K562 (cell line): ENCODE results near the gene AOC3. TPM values are rescaled to one million over a fixed set of nuclear protein-coding genes. Genes with fewer than 3 reads are reported as not detected.

ENCODE experiments used
- ATAC-seq: fragments of 200-7000 bp; cut with Tn5 transposase; 3 replicates; pipeline ENCODE4 v1.9.1; 2020; ENCODE audit warnings: moderate library complexity
- BruUV-seq: library from RNA; stranded (reverse); fragments of 400-500 nt; replicated peaks from 2 replicates; lab custom pipeline; 2021; lab: Mats Ljungman, UMichigan
- CTCF ChIA-PET: fragments of 300-600 bp; formaldehyde crosslinking; extraction: SDS; loops from one replicate; lab custom pipeline; 2021; ENCODE audit warnings: low intra/inter-chr PET ratio; lab: Yijun Ruan, JAX
- POLR2A ChIA-PET: fragments of 300-600, 350-650 bp; sonication (Branson Sonifier 250); formaldehyde crosslinking; extraction: SDS; loops from one replicate; lab custom pipeline; 2021; ENCODE audit warnings: antibody characterized with exemption, inconsistent platforms; lab: Yijun Ruan, JAX
- DNase-seq, 4 experiments: peaks; one replicate each; pipeline versions ENCODE4 v3.0.0 to v3.0.0-alpha.2; 2011 to 2018; ENCODE audit warnings: low spot score in 3 of 4, mixed read lengths in 3 of 4; ENCODE audit errors: extremely low read depth in 1 of 4
- FAIRE-seq: peaks from 2 replicates; lab custom pipeline; 2011; peaks lifted over from hg19 to GRCh38; lab: Jason Lieb, UNC
- H2AFZ ChIP-seq: 2 replicates; pipeline ENCODE4 v1.6.0; 2011; ENCODE audit warnings: low read depth, low read length, control low read depth, inconsistent platforms
- H3K27ac ChIP-seq: fragments of 200-600 bp; 3 replicates; pipeline ENCODE4 v1.8.0; 2011; ENCODE audit warnings: low read depth, mild to moderate bottlenecking, control low read depth, inconsistent platforms, low read length, moderate library complexity, mixed read lengths; ENCODE audit errors: extremely low read depth
- H3K27me3 ChIP-seq, 2 experiments: fragments of 300-600 bp in 1 of 2; 2 replicates in 1 of 2; 3 replicates in 1 of 2; pipeline versions ENCODE4 v1.6.0 to v1.8.0; 2011; ENCODE audit warnings: inconsistent platforms in 2 of 2, low read length in 2 of 2, mild to moderate bottlenecking in 1 of 2, mixed read lengths in 1 of 2, moderate library complexity in 1 of 2; ENCODE audit not compliant: control insufficient read depth in 2 of 2, insufficient read depth in 2 of 2
- H3K36me3 ChIP-seq: fragments of 300-600 bp; 3 replicates; pipeline ENCODE4 v1.8.0; 2011; ENCODE audit warnings: mild to moderate bottlenecking, low read length, inconsistent platforms; ENCODE audit not compliant: control insufficient read depth, insufficient read depth
- H3K4me1 ChIP-seq, 2 experiments: fragments of 200-600 bp in 1 of 2; replicated peaks in 1 of 2; 2 replicates in 1 of 2; 3 replicates in 1 of 2; pipeline versions ENCODE4 v1.5.1 to v1.8.0; 2011; ENCODE audit warnings: inconsistent platforms in 2 of 2, low read length in 2 of 2, mild to moderate bottlenecking in 1 of 2, mixed read lengths in 1 of 2, moderate library complexity in 1 of 2; ENCODE audit not compliant: control insufficient read depth in 2 of 2, insufficient read depth in 2 of 2
- H3K4me2 ChIP-seq: 2 replicates; pipeline ENCODE4 v1.6.1; 2011; ENCODE audit warnings: low read length, control low read depth, inconsistent platforms, mixed read lengths; ENCODE audit not compliant: insufficient read depth
- H3K4me3 ChIP-seq: fragments of 200-600 bp; sonication (generic), shearing (Covaris generic); 2 replicates; pipeline ENCODE4 v1.5.1; 2016; ENCODE audit warnings: control low read depth, inconsistent platforms
- H3K79me2 ChIP-seq: fragments of 200-600 bp; 3 replicates; pipeline ENCODE4 v1.8.0; 2011; ENCODE audit warnings: low read length, inconsistent platforms; ENCODE audit not compliant: control insufficient read depth, insufficient read depth
- H3K9ac ChIP-seq, 2 experiments: 2 replicates each; pipeline versions ENCODE4 v1.6.0 to v1.6.1; 2011; ENCODE audit warnings: low read depth in 2 of 2, low read length in 2 of 2, control low read depth in 1 of 2, inconsistent platforms in 1 of 2, mild to moderate bottlenecking in 1 of 2, mixed read lengths in 1 of 2; ENCODE audit not compliant: insufficient read depth in 1 of 2
- H3K9me1 ChIP-seq: one replicate; pipeline ENCODE4 v1.6.0; 2011; ENCODE audit warnings: inconsistent platforms, mild to moderate bottlenecking, low read length, moderate library complexity; ENCODE audit not compliant: control insufficient read depth, insufficient read depth
- H3K9me3 ChIP-seq: replicated peaks from 2 replicates; pipeline ENCODE4 v1.5.1; 2011; ENCODE audit warnings: low read depth, low read length, inconsistent platforms; ENCODE audit not compliant: control insufficient read depth, insufficient read depth
- H4K20me1 ChIP-seq: replicated peaks from 2 replicates; pipeline ENCODE4 v1.6.1; 2011; ENCODE audit warnings: low read length, inconsistent platforms, mixed read lengths; ENCODE audit not compliant: control insufficient read depth, insufficient read depth
- HMBOX1 ChIP-seq: sonication (generic); IDR thresholded peaks from 2 replicates; pipeline ENCODE4 v1.6.1; 2016
- IRF2 ChIP-seq: sonication (generic); formaldehyde crosslinking; IDR thresholded peaks from 2 replicates; pipeline ENCODE4 v1.8.1; 2022; ENCODE audit warnings: mild to moderate bottlenecking, missing genetic modification reagents
- KDM1A ChIP-seq, 2 experiments: fragments of 450-650 bp; IDR thresholded peaks; 2 replicates each; pipeline ENCODE4 v1.6.1; 2016; ENCODE audit warnings: mild to moderate bottlenecking in 2 of 2
- MBD1 ChIP-seq: fragments of 250-450 bp; sonication (Bioruptor Pico); IDR thresholded peaks from 2 replicates; pipeline ENCODE4 v1.8.0; 2022; ENCODE audit warnings: inconsistent platforms
- RREB1 ChIP-seq: fragments of 250-450 bp; sonication (Bioruptor Pico); IDR thresholded peaks from 2 replicates; pipeline ENCODE4 v1.4.0; 2020
- SMAD1 ChIP-seq: fragments of 150-350 bp; IDR thresholded peaks from 2 replicates; pipeline ENCODE4 v1.6.1; 2014; ENCODE audit warnings: low read length, low read depth; ENCODE audit not compliant: partially characterized antibody
- SMAD2 ChIP-seq: fragments of 150-350 bp; IDR thresholded peaks from 2 replicates; pipeline ENCODE4 v1.6.1; 2014; ENCODE audit warnings: low read depth, mild to moderate bottlenecking, low read length
- TOE1 ChIP-seq, 2 experiments: fragments of 450-650 bp in 1 of 2; sonication (generic) in 1 of 2; formaldehyde crosslinking in 1 of 2; IDR thresholded peaks; 2 replicates each; pipeline versions ENCODE4 v1.7.1 to v1.8.0; 2016 to 2022; ENCODE audit warnings: borderline replicate concordance in 2 of 2, mild to moderate bottlenecking in 2 of 2, antibody characterized with exemption in 1 of 2, inconsistent platforms in 1 of 2, low read depth in 1 of 2, missing genetic modification reagents in 1 of 2, moderate library complexity in 1 of 2
- ZNF280A ChIP-seq: fragments of 450-650 bp; IDR thresholded peaks from 2 replicates; pipeline ENCODE4 v1.6.1; 2018; ENCODE audit warnings: mild to moderate bottlenecking, low read depth; ENCODE audit not compliant: partially characterized antibody
- ZNF347 ChIP-seq: fragments of 450-650 bp; formaldehyde crosslinking; IDR thresholded peaks from 2 replicates; pipeline ENCODE4 v1.4.0; 2020; ENCODE audit warnings: low read depth, mild to moderate bottlenecking, moderate library complexity
- WGBS: fragments of 100-300 bp; shearing (Covaris generic); methylation state at CpG from one replicate; pipeline ENCODE4 v1.1.6; 2016; ENCODE audit warnings: low coverage, mixed read lengths; ENCODE audit not compliant: insufficient coverage; ENCODE audit errors: missing lambda C conversion rate; 5-methylcytosine and 5-hydroxymethylcytosine counted together
- in situ Hi-C: fragments of 300-500 bp; cut with MboI; formaldehyde crosslinking; loops from 4 replicates; pipeline ENCODE4 v1.15.0; 2018; ENCODE audit warnings: inconsistent platforms, mixed read lengths
- intact Hi-C: fragments of 100-400 bp; cut with micrococcal nuclease; formaldehyde crosslinking; loops from 2 replicates; pipeline ENCODE4 v1.14.2; 2022
- polyA plus RNA-seq, 8 experiments: library from polyadenylated mRNA; depleted of rRNA in 4 of 8; stranded (reverse) in 5 of 8; unstranded in 3 of 8; fragments of >200 nt; fragmentation: Nextera tagmentation in 2 of 8; fragmentation: Illumina TruSeq in 1 of 8; extraction: Ambion mirVana in 2 of 8; extraction: Trizol in 1 of 8; gene quantifications; 2 replicates each; pipeline versions ENCODE4 v1.2.1 to v1.2.3, GENCODE V29; 2011 to 2014; ENCODE audit warnings: inconsistent platforms in 1 of 8, missing spikeins in 1 of 8
- total RNA-seq, 7 experiments: library from RNA; depleted of rRNA in 6 of 7; stranded (reverse); fragments of >200 nt in 6 of 7; fragmentation: Illumina TruSeq in 2 of 7; extraction: Trizol in 2 of 7; gene quantifications; 2 replicates each; pipeline versions ENCODE4 v1.2.1 to v1.2.3, GENCODE V29; 2011 to 2021; ENCODE audit warnings: low replicate concordance in 1 of 7

AOC3 gene
- total and polyA plus RNA-seq, 9 of the 15 experiments (the other 6 are each of a cell fraction or from before 2014, with no cell fraction given) = 0.09 to 0.42 (median 0.22) TPM; not detected in 3

- H3K9me3 ChIP-seq = no peaks in the 10 kb centered on the region
- H3K27ac ChIP-seq = no peak overlapping the region
- peaks cover 32 to 45% of the 10 kb centered on the region in 2 experiments for H3K27me3 ChIP-seq
- intact Hi-C loops (no loop called here), in situ Hi-C loops (no loop called here)
- H2AFZ ChIP-seq = no peak overlapping the region
- no peaks in the 10 kb centered on the region for H3K4me1 ChIP-seq
- no peaks in the 10 kb centered on the region for H4K20me1 ChIP-seq
- FAIRE-seq (no peak), DNase-seq (no peak), ATAC-seq (no peak)
- no peak overlapping the region for H3K4me2 ChIP-seq
- no peaks in the 10 kb centered on the region for H3K9me1 ChIP-seq
- WGBS = 14% methylated on average over 6 of the region's 6 CpGs
- no peaks in the 10 kb centered on the region for H3K36me3 ChIP-seq
- no TSS peak for BruUV-seq
- POLR2A ChIA-PET = interaction anchor here (0.5 to 1.4 kb wide), 2 partner anchors 56 to 110 kb away, joined by 3 read pairs; no protein-coding TSS in a partner anchor
- CTCF ChIA-PET = no interaction called here
- no peaks in the 10 kb centered on the region for H3K79me2 ChIP-seq
- no peak overlapping the region for H3K9ac ChIP-seq
- no peak overlapping the region for H3K4me3 ChIP-seq
- TF ChIP-seq ZNF280A = no peak
- no peak for TF ChIP-seq ZNF347 (CRISPR knock-in tag)
- no peak for TF ChIP-seq HMBOX1
- no peak for TF ChIP-seq TOE1 (IDR thresholded peaks at IDR 0.05; ENCODE audit: borderline replicate concordance)
- no peak for TF ChIP-seq TOE1 (CRISPR knock-in tag; IDR thresholded peaks at IDR 0.05; ENCODE audit: borderline replicate concordance, low read depth)
- no peak for TF ChIP-seq MBD1 (CRISPR knock-in tag)
- no peak for TF ChIP-seq KDM1A (IDR thresholded peaks at IDR 0.05)
- TF ChIP-seq IRF2 (CRISPR knock-in tag) = no peak
- no peak for TF ChIP-seq RREB1 (CRISPR knock-in tag)
- no peak for TF ChIP-seq SMAD1
- TF ChIP-seq SMAD2 = no peak
Measured at GRCh38 chr17:42904110-42904469, 53.1 kb downstream of the AOC3 start.
